ENCODE measurements around the gene GALNT17.

Gene GALNT17

DNA sequence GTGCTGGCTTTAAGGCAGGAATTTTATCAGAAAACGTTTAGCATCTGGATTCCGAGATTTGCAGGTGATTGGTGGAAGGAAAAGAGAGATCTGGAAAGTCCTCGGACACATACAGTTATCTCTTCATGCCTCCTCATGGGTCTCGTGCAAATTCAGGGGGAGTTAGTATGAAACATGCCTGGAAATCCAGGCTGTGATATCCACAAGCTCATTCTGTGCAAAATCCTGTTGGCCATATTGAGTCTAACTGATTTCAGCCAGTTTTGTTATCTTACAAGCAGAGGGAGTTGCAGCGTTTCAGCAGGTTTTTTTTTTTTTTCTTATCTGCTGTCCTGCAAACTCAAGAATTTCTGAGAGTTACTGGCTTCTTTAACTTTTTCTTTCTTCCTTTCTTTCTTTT lies 411.5 kb downstream of the GALNT17 start:
- TF ChIP-seq, protein P1, sequence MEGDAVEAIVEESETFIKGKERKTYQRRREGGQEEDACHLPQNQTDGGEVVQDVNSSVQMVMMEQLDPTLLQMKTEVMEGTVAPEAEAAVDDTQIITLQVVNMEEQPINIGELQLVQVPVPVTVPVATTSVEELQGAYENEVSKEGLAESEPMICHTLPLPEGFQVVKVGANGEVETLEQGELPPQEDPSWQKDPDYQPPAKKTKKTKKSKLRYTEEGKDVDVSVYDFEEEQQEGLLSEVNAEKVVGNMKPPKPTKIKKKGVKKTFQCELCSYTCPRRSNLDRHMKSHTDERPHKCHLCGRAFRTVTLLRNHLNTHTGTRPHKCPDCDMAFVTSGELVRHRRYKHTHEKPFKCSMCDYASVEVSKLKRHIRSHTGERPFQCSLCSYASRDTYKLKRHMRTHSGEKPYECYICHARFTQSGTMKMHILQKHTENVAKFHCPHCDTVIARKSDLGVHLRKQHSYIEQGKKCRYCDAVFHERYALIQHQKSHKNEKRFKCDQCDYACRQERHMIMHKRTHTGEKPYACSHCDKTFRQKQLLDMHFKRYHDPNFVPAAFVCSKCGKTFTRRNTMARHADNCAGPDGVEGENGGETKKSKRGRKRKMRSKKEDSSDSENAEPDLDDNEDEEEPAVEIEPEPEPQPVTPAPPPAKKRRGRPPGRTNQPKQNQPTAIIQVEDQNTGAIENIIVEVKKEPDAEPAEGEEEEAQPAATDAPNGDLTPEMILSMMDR (IDR thresholded peaks at IDR 0.05) = no peak

- TF ChIP-seq, protein P1 (IDR thresholded peaks at IDR 0.05) = no peak
Observed at GRCh38 chr7:71544816-71545215, 412.9 kb downstream of the GALNT17 start.

DNA sequence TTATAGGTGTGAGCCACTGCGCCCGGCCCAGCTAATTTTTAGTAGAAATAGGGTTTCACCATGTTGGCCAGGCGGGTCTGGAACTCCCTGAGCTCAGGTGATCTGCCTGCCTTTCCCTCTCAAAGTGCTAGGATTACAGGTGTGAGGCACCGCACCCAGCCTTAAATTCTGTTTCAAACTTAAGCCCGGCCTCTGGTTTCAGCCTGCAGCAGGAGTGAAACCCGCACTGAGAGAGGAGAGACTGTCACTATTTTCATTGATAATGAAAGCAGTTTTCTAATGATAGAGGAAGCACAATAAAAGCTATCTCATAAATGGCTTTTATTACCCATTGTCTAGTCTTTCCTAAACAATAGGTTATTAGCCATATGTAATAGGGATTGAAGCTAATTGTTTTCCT lies 415.5 kb downstream of the GALNT17 start:
- TF ChIP-seq, protein P1 (IDR thresholded peaks at IDR 0.05) = no peak

DNA sequence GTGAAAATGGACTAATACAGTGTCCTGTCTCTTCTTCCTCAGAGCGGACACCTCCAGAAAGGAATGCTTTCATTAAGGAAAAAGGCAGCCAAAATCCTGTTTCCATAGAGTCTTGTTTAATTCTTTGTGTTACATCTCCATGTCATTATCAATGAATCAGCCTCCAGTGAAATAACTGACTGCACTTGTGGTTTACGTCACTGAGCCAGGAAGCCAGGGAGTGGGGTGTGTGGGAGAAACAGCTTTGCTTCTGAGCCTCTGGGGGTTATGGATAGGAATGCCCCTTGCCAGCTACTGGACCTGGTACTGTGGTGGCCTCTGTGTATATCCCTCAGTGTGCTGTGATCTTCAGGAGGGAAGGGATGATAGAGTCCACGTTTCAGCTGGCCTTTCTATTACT lies 416.8 kb downstream of the GALNT17 start:
- TF ChIP-seq, protein P1 (IDR thresholded peaks at IDR 0.05) = no peak

- TF ChIP-seq, protein P1 (IDR thresholded peaks at IDR 0.05) = no peak
Observed at GRCh38 chr7:71553306-71553705, 421.4 kb downstream of the GALNT17 start.

GRCh38 chr7:71555758-71556157 lies 423.8 kb downstream of the GALNT17 start:
- TF ChIP-seq, protein P1 (IDR thresholded peaks at IDR 0.05) = no peak

- TF ChIP-seq, protein P1 (IDR thresholded peaks at IDR 0.05) = no peak
Observed at GRCh38 chr7:71558806-71559613, 427.1 kb downstream of the GALNT17 start.
